Fibroblast of skin of left biceps (primary cell): Measurements from ENCODE around the gene AK5.

ENCODE experiments used
- DNase-seq, 2 experiments: peaks; one replicate each; pipeline ENCODE4 v3.0.0-alpha.2; 2013; ENCODE audit warnings: low read depth in 2 of 2

AK5 gene

DNA sequence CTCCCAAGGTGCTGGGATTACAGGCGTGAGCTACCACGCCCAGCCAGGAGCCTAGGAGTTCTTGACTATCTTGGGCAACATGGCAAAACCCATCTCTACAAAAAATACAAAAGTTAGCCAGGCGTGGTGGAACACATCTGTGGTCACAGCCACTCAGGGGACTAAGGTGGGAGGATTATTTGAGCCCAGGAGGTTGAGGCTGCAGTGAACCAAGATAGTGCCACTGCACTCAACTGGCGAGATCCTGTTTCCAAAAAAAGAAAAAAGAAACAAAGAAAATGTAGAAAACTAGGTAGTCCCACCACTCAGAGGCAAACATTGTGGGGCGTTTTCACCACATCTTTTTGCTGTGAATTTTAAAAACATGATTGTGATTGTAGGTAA is 259.3 kb downstream of the AK5 start:
- DNase-seq = no peak

DNA sequence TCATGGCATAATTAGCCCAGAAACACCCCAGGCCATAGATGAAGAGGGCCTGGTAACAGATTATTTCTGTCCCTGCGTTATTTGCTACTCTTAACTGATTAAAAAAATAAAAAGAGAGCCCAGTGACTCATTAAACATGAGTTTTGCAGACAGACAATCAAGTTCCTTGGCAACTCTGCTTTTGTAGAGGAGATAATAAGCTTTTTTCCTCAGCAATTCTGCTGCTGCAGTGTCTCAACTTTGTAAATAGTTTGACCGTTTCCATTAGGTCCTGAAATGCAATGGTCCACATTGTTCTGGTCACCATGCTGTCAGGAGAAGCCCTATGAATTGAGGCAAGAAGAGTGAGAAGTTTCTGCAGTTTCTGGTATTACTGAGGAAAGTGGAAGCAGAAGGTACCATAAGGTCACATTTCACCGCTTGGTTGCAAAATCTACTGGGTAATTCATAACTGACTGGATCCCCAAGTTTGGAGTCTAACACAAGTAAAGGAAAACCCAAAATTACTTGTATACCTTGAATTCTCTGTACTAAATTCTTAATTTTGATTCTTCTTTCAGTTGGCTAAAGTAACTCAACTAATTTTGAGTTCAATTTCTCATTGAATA is 261.1 kb downstream of the AK5 start:
- no peak for DNase-seq

DNA sequence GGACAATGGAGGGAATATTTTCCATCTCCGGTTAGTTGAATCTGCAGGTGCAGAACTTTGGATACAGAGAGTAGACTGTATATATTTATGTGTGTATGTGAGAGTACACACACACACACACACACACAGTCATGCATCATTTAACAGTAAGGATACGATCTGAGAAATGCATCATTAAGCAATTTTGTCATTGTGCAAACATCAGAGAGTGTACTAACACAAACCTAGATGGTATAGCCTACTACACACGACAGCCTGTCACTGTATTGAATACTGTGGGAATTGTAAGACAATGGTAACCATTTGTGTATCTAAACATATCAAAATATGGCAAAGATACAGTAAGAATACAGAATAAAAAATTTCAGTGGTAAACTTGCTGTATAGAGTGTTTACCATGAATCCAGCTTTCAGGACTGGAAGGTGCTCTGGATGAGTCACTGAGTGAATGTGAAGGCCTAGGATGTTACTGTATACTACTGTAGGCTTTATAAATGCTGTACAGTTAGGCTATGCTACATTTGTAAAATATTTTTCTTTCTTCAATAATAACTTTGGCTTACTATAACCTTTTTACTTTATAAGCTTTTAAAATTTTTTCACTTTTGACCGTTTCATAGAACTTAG is 262.1 kb downstream of the AK5 start:
- DNase-seq = no peak

DNA sequence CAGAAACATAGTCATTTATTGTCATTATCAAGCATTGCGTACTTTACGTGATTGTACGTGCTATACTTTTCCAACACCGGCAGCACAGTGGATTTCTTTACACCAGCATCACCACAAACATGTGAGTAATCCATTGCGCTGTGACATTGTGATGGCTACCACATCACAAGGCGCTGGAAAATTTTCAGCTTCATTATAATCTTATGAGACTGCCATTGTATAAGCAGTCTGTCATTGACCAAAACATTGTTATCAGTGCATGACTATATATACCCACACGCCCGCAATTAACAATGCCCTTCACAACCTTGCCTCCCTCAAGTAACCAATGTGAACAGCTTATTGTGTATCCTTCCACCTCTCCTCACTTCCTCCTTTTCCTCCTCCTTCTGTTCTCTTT is 263.0 kb downstream of the AK5 start:
- no peak for DNase-seq

DNA sequence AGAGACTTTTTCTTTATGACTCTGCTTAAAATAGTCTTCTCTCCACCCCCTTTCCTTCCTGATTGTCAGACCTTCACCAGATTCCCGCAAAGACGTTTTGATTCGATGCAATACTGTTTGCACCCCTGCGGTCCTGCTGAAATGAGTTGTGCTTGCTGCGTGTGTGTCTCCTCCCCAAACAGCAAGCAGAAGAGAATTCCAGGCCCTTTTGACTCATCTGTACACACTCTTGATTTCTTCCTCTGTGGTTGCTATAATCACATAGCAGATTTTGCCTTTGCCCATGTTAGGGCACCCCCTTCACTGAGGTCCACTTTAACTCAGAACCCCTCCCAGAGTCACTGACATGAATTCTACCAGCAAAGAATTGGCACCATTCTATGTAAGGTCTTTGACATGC is 264.2 kb downstream of the AK5 start:
- DNase-seq = peak; percentile 93 to 94

DNA sequence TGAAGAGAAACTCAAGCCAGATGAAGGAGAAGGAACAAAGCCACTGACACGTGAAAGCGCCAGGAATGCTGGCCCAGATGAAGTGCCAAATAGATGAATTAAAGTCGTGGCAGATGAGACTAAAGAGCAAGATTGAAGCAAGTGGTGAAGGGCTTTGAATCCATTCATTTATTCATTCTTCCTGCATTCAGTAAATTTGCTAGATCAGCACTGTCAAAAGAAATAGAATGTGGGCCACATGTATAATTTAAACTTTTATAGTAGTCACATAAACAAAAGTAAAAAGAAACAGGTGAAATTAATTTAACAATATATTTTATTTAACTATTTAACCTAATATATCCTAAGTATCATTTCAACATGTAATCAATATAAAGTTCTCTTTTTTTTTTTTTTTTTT is 265.1 kb downstream of the AK5 start:
- DNase-seq = no peak

DNA sequence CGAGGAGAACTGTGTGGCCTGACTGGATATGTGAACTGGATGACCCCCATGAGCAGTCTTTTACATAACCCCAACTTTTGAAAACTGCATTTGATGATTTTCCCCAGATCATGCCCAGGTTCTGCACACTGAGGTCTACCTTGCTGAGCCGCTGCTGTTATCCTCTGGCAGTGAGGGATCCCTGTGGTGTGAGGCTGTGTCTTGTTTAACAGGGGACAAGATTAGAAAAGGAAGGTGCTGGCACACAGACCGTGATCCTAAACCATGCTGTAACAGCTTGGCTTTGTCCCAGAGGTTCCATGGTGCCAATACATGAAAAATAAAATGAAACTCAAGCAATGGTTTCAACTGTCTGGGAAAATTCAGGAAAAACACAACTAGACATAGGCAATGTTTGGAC is 266.5 kb downstream of the AK5 start:
- no peak for DNase-seq

DNA sequence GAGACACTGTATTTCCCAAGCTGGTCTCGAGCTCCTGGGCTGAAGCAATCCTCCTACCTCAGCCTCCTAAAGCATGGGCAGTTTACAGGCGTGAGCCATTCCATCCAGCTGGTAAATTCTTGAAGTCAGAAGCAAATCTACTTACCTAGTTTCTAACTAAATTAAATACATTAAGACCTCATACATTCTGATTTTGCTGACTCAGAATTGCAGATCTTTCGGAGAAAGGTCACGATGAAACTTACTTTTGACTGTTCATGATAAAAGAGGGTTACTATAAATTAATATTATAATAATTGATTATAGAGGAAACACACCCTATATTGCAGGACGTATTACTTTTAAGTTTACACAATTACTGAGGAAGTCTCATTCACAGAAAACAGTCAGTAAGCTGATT is 268.3 kb downstream of the AK5 start:
- no peak for DNase-seq

DNA sequence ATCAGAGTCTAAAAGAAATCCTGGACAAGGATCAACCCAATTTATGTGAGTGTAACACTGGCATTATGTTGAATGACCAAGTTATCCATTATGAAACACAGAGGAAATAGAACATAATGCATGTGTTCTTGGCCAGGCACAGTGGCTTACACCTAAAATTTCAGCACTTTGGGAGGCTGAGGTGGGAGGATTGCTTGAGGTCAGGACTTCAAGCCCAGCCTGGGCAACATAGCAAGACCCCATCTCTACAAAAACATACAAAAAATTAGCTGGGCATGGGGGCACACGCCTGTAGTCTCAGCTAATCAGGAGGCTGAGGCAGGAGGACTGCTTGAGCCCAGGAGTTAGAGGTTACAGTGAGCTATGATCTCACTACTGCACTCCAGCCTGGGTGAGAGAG is 270.8 kb downstream of the AK5 start:
- DNase-seq = no peak

DNA sequence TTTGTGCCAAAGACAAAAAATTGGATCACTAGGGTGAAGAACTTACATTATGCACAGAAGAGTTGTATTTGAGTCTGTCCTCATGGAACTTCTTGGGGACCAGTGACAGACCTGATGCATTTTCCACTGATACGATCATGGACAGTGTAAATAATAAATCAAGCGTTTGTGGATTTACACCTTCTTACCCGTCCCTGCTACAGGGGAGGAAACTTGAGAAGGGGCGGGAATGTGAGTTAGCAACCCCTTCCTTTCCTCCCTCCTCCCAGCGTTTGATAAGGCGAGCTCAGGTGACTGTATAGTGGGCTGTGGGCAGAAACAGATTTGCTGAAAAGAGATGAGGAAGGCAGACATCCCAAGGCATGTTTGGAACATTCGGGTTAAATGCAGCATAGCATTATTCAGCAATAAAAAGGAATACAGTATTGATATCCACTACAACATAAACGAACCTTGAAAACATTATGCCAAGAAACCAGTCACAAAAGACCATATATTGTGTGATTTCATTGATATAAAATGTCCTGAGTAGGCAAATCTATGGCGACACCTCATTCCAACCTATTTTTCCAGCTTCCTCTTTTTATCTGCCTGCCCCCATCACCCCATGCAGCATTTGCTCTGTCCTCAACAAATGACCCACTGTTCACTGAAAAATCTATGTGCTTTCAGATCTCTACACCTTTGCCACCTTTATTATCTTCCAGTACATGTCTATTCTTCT is 271.9 kb downstream of the AK5 start:
- DNase-seq = no peak

DNA sequence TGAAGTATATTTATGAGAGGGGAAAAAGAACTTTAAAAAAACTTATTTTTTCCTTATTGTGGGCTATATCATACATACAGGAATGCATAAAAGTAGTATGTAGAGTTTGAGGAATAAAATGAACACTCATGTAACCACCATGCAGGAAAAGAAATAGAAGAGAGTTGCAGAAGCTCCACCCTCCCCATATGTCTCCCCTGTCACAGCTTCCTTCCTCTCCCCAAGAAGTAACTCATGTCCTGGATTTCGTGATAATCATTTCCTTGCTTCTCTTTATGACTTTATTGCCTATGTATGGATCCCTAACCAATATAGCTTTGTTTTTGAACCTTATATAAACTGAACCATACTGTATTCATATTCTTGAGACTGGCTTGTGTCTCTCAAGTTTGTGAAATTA is 274.2 kb downstream of the AK5 start:
- DNase-seq = no peak

DNA sequence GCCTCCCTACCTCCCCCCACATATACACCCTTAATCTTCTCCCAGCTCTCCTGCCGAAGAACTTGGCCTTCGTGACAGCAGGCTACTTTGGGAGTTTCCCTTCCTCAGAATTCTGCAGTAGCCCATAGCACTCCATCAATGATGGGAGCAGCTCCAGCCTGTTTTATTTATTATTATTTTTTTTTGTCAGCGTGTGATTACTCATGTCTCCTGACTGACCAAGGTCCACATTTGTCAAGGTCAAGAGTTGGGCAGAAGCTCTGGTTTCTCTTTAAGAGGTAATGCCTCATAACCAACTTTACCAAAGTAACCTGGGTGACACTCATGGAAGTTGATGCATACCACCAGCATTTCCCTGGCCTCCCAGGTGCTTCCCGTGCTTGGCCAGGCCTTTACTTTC is 275.2 kb downstream of the AK5 start:
- no peak for DNase-seq

DNA sequence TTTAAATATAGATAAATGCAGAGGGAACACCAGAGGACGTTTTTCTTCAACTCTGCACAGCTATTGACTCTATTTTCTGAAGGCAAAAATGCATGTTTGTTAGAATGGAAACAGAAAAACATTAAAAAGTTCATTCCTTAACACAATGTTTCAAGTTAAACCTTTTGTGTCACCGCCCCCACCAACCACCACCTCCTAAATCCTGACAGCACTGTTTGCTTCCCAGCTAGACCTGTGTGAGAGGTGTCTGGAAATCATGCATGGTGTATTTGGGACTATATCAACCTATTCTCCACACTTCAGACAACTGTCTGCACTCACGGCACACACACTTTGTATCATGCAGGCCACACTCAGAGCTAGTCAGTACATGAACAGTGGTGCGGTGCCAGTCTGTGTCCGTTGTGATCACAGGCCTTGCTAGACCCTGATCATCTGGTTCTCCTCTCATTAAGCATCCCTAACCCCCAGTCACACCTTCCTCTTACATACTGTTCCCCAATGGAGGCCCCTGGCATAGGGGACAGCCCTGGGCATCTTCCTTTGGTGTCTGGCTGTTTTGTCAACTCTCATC is 276.9 kb downstream of the AK5 start:
- no peak for DNase-seq

DNA sequence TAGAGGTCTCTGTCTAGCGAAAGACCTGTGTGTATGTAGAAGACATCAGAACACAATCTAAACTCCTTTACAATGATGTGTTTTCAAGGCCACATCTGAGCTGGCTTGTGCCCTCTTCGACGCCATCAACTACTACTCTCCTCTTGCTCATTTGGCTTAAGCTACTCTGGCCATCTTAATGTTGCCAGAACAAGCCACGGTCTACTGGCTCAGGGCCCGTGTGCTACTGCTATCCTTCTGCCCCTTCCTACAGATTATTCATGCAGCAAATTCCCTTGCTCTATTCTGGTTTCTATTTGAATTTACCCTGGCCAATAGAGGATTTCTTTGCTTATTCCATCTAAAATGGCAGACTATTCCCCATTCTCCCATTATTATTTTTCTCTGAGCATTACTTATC is 278.9 kb downstream of the AK5 start:
- DNase-seq = no peak

DNA sequence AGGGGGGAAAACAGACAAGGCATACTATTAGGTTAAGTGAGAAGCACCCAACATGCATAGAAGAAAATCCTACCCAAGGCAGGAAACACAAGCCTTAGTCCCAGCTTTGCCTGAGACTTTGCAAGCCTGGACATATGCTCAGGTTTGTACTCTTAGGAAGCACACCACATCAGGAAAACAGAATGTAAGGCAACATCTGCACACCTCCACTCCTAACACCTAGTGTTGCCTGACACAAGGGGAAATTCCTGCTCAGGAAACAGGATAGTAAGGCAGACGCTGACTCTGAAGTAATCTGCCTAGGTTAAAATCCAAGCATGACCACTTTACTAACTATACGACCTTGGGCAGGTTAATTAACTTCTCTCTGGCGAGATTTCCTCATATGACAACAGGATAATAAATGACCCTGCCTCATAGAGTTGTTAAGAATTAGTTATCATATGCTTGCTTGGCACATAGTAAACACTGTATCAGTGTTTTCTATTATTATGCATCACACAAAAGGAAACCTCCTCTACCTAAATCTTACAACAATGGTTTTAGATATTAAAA is 280.9 kb downstream of the AK5 start:
- no peak for DNase-seq

DNA sequence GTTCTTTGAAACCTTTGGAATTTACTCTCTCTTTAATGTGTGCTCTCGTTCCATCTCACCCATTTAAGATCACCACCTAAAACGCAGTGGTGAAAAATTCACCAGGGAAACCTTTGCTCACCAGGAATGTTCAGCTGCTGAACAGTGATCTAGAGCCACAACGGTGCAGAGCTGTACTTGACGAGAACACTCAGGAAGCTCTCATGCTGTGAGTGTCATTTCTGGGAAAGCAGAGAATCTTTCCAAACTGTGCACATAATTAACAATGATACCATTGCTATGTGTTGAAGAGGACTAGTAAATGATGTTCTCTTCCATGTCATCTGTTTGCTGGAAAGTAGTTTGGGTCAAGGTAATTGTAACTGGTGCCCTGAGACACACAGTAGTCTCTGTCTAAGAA is 283.5 kb downstream of the AK5 start:
- DNase-seq = no peak

DNA sequence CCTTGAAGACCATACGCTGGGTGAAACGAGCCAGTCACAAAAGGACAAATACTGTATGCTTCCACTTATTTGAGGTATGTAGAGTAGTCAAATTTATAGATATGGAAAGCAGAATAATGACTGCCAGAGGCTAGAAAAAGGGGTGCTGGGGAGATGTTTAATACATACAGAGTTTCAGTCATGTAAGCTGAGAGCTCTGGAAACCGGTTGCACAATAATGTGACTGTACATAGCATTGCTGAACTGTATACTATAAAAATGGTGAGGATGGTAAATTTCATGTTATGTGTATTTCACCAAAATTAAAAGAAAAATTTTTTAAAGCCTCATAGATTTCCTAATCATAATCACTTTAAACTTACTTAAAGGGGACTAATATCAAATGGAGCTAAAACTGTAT is 289.8 kb downstream of the AK5 start:
- DNase-seq = no peak

DNA sequence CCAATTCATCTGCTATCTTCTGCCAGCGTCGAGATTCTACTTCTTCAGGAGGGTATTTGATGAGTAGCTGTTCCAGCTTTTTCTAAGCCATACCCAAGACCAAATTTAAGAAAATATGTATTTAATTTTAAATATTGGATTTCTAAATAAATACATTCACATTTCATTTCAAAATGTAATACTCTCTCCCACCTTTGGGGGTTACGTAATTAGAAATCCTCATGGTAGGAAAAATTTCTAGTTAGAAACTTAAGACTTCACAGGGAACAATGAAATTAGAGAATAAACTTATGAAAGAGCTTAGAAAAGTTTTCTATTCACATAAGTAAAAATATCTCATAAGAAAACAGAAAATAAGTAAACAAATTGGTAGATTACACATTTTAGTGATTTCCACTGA is 297.7 kb downstream of the AK5 start:
- DNase-seq = no peak

DNA sequence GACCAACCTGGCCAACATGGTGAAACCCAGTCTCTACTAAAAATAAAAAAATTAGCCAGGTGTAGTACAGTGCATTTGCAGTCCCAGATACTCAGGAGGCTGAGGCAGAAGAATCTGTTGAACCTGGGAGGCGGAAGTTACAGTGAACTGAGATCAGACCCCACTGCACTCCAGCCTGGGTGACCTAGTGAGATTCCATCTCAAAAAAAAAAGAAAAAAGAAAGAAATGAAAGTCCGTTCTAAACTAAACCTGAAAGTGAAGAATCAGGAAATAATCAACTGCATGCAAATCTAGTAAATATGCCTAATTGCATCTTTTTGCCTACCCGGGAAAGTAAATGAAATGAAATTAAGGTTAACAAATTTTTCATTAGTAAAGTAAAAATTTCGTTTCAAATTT is 301.1 kb downstream of the AK5 start:
- DNase-seq = no peak

DNA sequence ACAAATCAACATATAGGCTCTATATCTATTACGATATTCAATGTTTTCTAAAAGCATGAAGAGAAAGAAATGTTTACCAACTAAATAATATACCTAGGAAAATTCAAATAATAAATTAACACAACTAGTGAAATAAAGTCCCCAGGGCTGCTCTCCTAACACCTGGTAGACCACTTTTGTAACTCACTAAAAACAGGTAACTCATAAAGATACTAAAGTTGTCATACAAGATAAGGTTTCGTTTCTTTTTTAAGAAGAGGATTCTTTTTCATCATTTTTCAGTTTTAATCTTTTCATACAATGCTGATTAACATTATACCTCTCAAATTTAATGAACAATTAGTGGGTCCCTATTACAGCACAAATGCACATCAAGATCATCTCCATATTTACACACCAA is 301.7 kb downstream of the AK5 start:
- no peak for DNase-seq

DNA sequence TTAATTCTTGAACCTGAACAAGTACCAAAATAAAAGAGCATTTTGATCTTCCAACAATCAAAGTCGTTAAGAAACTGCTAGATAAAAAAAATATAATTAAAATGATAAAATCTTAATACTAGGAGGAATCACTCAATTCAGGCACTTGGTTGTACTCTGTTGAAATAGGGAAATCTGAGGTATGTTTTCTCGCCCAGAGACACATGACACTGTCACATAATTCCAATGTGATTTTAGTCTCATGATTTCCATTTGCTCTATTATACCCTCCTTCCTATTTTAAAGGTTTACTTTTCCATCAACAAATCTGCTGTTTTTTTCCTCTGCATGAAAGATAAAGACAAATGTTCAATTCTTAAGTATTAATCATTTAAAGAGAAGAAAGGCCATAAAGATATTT is 303.1 kb downstream of the AK5 start:
- DNase-seq = no peak

DNA sequence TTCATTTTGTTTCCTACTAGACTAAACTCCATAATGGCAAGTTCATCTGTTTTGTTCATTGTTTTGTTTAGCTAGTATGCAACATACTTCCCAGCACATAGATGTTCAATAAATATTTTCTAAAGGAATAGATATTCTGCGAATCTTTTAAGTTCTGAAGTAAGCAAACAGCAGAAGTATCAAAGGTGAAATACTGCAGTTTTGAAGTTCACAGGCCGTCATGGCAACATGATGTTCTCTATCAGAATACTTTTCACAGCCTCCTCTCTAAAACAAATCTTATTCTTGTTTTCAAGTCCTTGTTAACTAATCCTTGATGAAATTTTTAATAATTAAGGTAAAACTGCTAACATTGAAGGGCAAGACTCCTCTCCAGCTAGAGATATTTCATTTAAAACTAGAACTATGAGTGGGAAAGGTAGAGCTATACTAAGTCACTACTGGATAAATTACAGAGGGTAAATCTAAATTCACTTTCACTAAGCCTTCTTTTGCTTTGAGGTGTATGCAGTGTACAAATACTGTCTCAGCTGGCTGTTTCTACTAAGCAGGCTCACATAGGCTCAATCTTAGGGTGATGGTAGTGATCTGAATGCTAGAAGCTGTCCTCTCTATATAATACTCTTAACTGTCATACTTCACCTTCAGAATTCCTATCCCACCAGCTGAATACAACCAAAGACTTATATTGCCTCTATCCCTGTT is 303.9 kb downstream of the AK5 start:
- no peak for DNase-seq
